SK-N-MC (cell line): ENCODE results near the gene CBX1.

Experiments
- EZH2 ChIP-seq: fragments of 200-600 bp; sonication (generic); IDR thresholded peaks from one replicate; pipeline ENCODE4 v1.6.1; 2017; ENCODE audit warnings: antibody characterized with exemption
- POLR2AphosphoS5 ChIP-seq: IDR thresholded peaks from 2 replicates; pipeline ENCODE4 v1.6.1; 2012; ENCODE audit warnings: mild to moderate bottlenecking, low read depth, low read length, borderline replicate concordance

GRCh38 chr17:48025904-48026501 is 75.3 kb downstream of the CBX1 start:
- TF ChIP-seq EZH2 (no peak), POLR2AphosphoS5 (no peak)
